NCI-H460 (cell line): Measurements from ENCODE around the gene NAT16. TPM values are rescaled to one million over a fixed set of nuclear protein-coding genes. Genes with fewer than 3 reads are reported as not detected.
"Not testable (repeated sequence)": the region's sequence is repeated elsewhere in the genome, so short reads cannot be mapped to it uniquely, and the experiment has no call there.

Source experiments
- DNase-seq: peaks from one replicate; pipeline ENCODE4 v3.0.0-alpha.2; 2016; ENCODE audit warnings: low read depth; ENCODE audit errors: extremely low read depth
- small RNA-seq, 2 experiments: library from RNA; depleted of rRNA; stranded (forward); fragments of <200 nt; gene quantifications; one replicate each; pipeline ENCODE3, GENCODE V24; 2014
- total RNA-seq: library from RNA; depleted of rRNA; stranded (reverse); fragments of >200 nt; shearing (Covaris generic); gene quantifications from 2 replicates; pipeline ENCODE4 v1.2.3, GENCODE V29; 2014; rRNA removed

Gene NAT16
- total RNA-seq, 1 experiment from 2014 or later, result not detected

DNA sequence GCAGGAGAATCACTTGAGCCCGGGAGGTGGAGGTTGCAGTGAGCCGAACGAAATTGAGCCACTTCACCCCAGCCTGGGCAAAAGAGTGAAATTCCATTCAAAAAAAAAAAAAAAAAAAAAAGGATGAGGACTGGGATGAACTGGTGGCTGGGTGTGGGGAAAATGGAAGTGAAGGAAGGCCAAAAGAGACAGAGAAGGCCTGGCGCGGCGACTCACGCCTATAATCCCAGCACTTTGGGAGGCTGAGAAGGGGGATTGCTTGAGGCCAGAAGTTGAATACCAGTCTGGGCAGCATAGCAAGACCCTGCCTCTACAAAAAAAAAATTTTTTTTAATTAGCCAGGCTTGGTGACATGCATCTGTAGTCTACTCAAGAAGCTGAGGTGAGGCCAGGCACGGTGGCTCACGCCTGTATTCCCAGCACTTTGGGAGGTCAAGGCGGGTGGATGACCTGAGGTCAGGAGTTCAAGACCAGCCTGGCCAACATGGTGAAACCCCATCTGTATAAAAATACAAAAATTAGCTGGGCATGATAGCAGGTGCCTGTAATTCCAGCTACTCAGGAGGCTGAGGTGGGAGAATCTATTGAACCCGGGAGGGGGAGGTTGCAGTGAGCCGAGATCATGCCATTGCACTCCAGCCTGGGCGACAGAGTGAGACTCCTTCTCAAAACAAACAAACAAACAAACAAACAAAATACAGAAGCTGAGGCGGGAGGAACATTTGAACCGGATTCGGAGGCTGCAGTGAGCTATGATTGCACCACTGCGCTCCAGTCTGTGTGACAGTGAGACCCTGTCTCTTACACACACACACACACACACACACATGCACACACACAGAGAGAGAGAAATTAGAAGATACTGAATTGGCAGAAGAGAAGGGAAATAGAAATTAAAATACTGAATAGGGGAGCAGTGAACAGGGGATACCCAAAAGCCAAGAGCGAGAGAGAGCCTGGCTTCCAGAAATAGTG, 47.2 kb downstream of the NAT16 start:
- DNase-seq, result not testable (repeated sequence)

DNA sequence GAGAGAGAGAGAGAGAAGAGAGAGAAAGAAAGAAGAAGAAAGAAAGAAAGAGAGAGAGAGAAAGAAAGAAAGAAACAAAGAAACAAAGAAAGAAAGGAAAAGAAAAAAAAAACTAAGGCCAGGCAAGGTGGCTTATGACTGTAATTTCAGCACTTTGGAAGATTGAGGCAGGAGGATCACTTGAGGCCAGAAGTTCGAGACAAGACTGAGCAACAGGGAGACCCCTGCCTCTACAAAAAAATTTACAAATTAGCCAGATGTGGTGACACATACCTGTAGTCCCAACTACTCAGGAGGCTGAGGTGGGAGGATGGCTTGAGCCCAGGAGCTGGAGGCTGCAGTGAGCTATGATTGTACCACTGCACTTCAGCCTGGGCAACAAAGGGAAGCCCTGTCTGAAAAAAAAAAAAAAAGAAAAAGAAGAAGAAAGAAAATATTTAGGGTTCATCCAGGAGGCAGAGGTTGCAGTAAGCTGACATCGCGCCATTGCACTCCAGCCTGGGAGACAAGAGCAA, 50.4 kb downstream of the NAT16 start:
- no peak for DNase-seq

DNA sequence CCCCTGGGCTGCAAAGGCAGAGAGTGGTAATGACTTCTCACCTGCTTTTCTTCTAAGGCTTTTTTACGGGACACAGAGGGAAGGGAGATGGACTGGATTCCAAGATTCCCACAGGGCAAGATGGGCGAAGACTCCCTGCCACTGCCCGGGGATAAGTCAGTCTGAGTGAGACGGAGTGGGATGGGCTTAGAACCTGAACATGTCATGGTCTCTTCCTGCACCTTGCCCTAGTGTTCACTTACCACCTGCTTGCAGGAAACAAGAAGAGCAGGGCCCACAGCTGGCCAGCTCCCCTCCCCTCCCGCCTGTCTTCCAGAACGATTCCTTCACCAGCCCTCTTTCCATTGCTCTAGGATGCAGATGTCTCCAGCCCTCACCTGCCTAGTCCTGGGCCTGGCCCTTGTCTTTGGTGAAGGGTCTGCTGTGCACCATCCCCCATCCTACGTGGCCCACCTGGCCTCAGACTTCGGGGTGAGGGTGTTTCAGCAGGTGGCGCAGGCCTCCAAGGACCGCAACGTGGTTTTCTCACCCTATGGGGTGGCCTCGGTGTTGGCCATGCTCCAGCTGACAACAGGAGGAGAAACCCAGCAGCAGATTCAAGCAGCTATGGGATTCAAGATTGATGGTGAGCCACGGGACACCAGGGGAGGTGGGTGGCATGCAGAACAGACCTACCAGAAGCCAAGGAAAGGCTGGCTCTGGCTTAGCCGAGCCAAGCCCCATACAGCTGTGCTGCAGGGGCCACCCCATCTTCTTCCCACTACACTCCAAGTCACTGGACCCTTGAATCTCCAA, 51.9 kb downstream of the NAT16 start:
- DNase-seq, result no peak

DNA sequence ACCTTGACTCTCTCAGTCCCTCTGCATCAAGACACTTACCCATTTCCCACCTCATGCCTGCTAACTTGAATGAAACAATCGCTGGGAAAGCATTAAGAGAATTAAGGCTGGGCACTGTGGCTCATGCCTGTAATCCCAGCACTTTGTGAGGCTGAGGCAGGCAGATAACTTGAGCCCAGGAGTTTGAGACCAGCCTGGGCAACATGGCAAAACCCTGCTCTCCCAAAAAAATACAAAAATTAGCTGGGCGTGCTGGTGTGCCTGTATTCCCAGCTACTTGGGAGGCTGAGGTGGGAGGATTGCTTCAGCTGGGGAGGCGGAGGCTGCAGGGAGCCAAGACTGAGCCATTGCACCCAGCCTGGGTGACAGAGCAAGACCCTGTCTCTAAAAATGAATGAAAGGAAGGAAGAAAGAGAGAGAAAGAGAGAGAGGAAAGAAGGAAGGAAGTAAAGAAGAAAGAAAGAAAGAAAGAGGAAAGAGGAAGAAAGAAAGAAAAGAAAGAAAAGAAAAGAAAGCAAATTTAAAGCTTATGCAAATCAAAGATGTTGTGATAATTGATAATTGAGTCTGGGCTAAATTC, 52.5 kb downstream of the NAT16 start:
- no peak for DNase-seq

DNA sequence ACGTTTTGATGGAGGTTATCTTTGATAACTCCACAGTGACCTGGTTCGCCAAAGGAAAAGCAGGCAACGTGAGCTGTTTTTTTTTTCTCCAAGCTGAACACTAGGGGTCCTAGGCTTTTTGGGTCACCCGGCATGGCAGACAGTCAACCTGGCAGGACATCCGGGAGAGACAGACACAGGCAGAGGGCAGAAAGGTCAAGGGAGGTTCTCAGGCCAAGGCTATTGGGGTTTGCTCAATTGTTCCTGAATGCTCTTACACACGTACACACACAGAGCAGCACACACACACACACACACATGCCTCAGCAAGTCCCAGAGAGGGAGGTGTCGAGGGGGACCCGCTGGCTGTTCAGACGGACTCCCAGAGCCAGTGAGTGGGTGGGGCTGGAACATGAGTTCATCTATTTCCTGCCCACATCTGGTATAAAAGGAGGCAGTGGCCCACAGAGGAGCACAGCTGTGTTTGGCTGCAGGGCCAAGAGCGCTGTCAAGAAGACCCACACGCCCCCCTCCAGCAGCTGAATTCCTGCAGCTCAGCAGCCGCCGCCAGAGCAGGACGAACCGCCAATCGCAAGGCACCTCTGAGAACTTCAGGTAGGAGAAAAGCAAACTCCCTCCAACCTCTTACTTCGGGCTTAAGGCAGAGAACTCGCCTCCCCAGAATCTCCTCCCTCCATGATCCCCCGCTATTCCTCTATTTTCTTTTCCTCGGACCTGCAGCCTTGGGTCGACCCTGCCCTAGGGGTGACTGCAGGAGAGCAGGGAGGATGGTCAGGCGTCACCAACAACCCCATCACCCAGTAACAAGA, 53.2 kb downstream of the NAT16 start, which contains the start of gene SERPINE1:
SERPINE1 (plus strand) TSS at position 454 of the 809 bp plus-strand sequence. CDS start 1,290 bp downstream, outside the sequence.
- DNase-seq, result peak; percentile 62

DNA sequence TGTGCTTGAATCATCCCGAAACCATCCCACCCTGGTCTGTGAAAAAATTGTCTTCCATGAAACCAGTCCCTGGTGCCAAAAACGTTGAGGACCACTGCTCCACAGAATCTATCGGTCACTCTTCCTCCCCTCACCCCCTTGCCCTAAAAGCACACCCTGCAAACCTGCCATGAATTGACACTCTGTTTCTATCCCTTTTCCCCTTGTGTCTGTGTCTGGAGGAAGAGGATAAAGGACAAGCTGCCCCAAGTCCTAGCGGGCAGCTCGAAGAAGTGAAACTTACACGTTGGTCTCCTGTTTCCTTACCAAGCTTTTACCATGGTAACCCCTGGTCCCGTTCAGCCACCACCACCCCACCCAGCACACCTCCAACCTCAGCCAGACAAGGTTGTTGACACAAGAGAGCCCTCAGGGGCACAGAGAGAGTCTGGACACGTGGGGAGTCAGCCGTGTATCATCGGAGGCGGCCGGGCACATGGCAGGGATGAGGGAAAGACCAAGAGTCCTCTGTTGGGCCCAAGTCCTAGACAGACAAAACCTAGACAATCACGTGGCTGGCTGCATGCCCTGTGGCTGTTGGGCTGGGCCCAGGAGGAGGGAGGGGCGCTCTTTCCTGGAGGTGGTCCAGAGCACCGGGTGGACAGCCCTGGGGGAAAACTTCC, 54.0 kb downstream of the NAT16 start:
- DNase-seq, result no peak

- peak; percentile 44 for DNase-seq
Measured at GRCh38 chr7:101124376-101125056, 55.6 kb downstream of the NAT16 start.

- no peak for DNase-seq
Measured at GRCh38 chr7:101123703-101124068, 56.4 kb downstream of the NAT16 start.

DNA sequence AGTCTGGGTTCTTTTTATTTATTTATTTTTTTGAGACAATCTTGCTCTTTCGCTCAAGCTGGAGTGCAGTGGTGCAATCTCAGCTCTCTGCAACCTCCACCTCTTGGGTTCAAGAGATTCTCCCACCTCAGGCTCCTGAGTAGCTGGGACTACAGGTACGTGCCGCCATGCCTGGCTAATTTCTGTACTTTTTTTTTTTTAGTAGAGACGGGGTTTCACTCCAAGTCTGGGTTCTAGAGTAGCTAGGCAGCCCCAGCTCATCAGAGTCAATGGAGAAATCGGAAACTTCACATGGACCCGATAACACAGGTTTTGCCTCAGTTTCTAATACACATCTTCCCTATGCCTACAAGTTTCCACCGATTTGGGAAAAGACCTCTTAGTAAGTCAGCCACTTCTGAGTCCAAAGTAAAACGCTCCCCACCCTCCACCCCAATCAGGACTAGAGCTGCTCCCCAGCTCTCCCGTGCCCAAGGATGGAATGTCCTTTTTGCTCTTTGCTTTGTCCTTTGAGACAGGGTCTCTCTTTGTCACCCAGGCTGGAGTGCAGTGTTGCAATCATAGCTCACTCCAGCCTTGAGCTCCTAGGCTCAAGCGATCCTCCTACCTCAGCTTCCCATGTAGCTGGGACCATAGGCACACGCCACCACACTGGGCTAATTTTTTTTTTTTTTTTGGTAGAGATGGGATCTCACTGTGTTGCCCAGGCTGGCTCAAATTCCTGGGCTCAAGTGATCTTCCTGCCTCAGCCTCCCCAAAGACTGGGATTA, 57.0 kb downstream of the NAT16 start:
- no peak for DNase-seq

- DNase-seq, result peak; percentile 86
Measured at GRCh38 chr7:101121991-101122932, 57.8 kb downstream of the NAT16 start.

DNA sequence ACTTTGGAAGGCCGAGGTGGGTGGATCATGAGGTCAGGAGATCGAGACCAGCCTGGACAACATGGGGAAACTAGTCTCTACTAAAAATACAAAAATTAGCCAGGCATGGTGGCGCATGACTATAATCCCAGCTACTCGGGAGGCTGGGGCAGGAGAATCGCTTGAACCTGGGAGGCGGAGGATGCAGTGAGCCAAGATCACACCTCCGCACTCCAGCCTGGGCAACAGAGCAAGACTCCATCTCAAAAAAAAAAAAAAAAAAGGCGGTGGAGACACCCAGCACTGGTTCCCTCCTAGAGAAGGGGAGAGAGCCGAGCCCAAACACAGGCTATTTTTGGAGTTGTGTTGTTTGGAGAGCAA, 58.5 kb downstream of the NAT16 start:
- not testable (repeated sequence) for DNase-seq

Small RNAs within 50 kb of the gene (small RNA-seq; reads per million reads assigned to genes)
- 0 to 0.02 reads per million in 2 experiments for gene MIR4653

Other genes starting within 250 kb of the NAT16 start
- gene MUC3A, start 230.8 kb downstream of the NAT16 start, total RNA-seq, result 0.32 TPM in 1 of 2 replicates, not detected in the other
- 0.30 TPM in 1 of 2 replicates, not detected in the other for gene MUC12, start 210.7 kb downstream of the NAT16 start, total RNA-seq
- not detected in 2 replicates for gene MUC17, start 160.2 kb downstream of the NAT16 start, total RNA-seq
- gene TRIM56, start 94.8 kb downstream of the NAT16 start, total RNA-seq, result 9.8 and 12.9 TPM in 2 replicates
- 11.9 and 12.3 TPM in 2 replicates for gene SERPINE1, start 53.2 kb downstream of the NAT16 start, total RNA-seq
- gene AP1S1, start 25.8 kb downstream of the NAT16 start, total RNA-seq, result 125 and 143 TPM in 2 replicates
- gene VGF, start 14.7 kb downstream of the NAT16 start, total RNA-seq, result 11.6 and 15.4 TPM in 2 replicates
- not detected in 2 replicates for gene MOGAT3, start 20.7 kb upstream of the NAT16 start, total RNA-seq
- gene PLOD3, start 37.3 kb upstream of the NAT16 start, total RNA-seq, result 125 and 130 TPM in 2 replicates
- 66.9 and 77.5 TPM in 2 replicates for gene ZNHIT1, start 37.9 kb upstream of the NAT16 start, total RNA-seq
- gene CLDN15, start 57.5 kb upstream of the NAT16 start, total RNA-seq, result 10.0 and 11.2 TPM in 2 replicates
- gene FIS1, start 64.8 kb upstream of the NAT16 start, total RNA-seq, result 87.2 and 97.5 TPM in 2 replicates
- 27.2 and 33.0 TPM in 2 replicates for gene IFT22, start 141.5 kb upstream of the NAT16 start, total RNA-seq
- gene COL26A1, start 182.6 kb upstream of the NAT16 start, total RNA-seq, result 0.09 and 0.25 TPM in 2 replicates